DOHH2 (cell line): ENCODE results near the gene NOX5.

Experiments used
- H3F3A ChIP-seq: fragments of 200-600 bp; sonication (generic), shearing (Covaris generic); 2 replicates; pipeline ENCODE4 v1.6.0; 2016; ENCODE audit warnings: antibody characterized with exemption, mild to moderate bottlenecking; ENCODE audit not compliant: control insufficient read depth, insufficient read depth
- H3K27ac ChIP-seq: fragments of 200-600 bp; sonication (generic); 2 replicates; pipeline ENCODE4 v1.5.1; 2014; ENCODE audit warnings: low read depth, mild to moderate bottlenecking, low read length, moderate library complexity
- H3K27me3 ChIP-seq: fragments of 200-600 bp; sonication (generic); 2 replicates; pipeline ENCODE4 v1.6.1; 2014; ENCODE audit warnings: mild to moderate bottlenecking, low read length, mixed read lengths; ENCODE audit not compliant: control insufficient read depth
- H3K36me3 ChIP-seq: fragments of 200-600 bp; sonication (generic); 2 replicates; pipeline ENCODE4 v1.6.1; 2014; ENCODE audit warnings: mild to moderate bottlenecking, low read length, moderate library complexity, mixed read lengths; ENCODE audit not compliant: control insufficient read depth
- H3K4me1 ChIP-seq: fragments of 200-600 bp; sonication (generic); 2 replicates; pipeline ENCODE4 v1.6.1; 2014; ENCODE audit warnings: mild to moderate bottlenecking, low read length, mixed read lengths; ENCODE audit not compliant: control insufficient read depth
- H3K4me2 ChIP-seq: fragments of 200-600 bp; sonication (generic); 2 replicates; pipeline ENCODE4 v1.6.0; 2014; ENCODE audit warnings: mild to moderate bottlenecking, low read length, moderate library complexity
- H3K4me3 ChIP-seq: fragments of 200-600 bp; sonication (generic); 2 replicates; pipeline ENCODE4 v1.5.1; 2014; ENCODE audit warnings: mild to moderate bottlenecking, low read length, mixed read lengths
- H3K79me2 ChIP-seq: fragments of 200-600 bp; sonication (generic); 2 replicates; pipeline ENCODE4 v1.6.1; 2014; ENCODE audit warnings: mild to moderate bottlenecking, low read length, mixed read lengths; ENCODE audit not compliant: control insufficient read depth
- H3K9me2 ChIP-seq: fragments of 200-600 bp; sonication (generic); replicated peaks from 2 replicates; pipeline ENCODE4 v1.6.1; 2014; ENCODE audit warnings: mild to moderate bottlenecking, low read length, mixed read lengths; ENCODE audit not compliant: control insufficient read depth
- H3K9me3 ChIP-seq: fragments of 200-600 bp; sonication (generic); 2 replicates; pipeline ENCODE4 v1.6.1; 2014; ENCODE audit warnings: antibody characterized with exemption, low read length, mixed read lengths; ENCODE audit not compliant: control insufficient read depth, insufficient read depth
- H4K20me1 ChIP-seq: fragments of 200-600 bp; sonication (generic); 2 replicates; pipeline ENCODE4 v1.6.0; 2014; ENCODE audit warnings: low read depth, mild to moderate bottlenecking, antibody characterized with exemption, low read length, moderate library complexity; ENCODE audit not compliant: control insufficient read depth, insufficient read depth
- EZH2phosphoT487 ChIP-seq: fragments of 200-600 bp; sonication (generic); IDR thresholded peaks from 2 replicates; pipeline ENCODE4 v1.6.1; 2017; ENCODE audit warnings: borderline replicate concordance, mild to moderate bottlenecking, antibody characterized with exemption, low read length, moderate library complexity, mixed read lengths
- TF ChIP-seq, protein P1 (sequence below): fragments of 200-600 bp; sonication (generic); IDR thresholded peaks from one replicate; pipeline ENCODE4 v1.5.1; 2014; ENCODE audit warnings: antibody characterized with exemption, mild to moderate bottlenecking, low read depth, low read length; ENCODE audit not compliant: poor library complexity, severe bottlenecking

The NOX5 gene

DNA sequence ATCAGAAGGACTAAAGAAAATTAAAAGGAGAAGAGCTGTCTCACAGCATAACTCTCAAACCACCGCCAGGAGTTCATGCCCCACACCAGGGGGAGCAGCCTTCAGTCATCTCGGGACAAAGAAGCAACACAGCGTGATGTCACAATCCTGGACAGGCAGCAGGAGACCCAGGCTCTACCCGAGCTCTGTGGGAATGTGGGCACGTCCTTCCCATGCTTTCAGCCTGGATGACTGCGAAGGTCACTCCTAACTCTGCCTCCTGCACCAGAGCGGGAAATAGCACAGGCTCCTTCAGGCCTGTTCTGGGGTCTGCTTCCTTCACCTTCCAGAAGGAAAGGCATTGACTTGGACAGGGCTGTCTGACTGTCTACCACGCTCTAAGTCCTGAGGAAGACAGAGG is 31.3 kb downstream of the NOX5 start:
- TF ChIP-seq EZH2phosphoT487 = no peak
- TF ChIP-seq, protein P1, sequence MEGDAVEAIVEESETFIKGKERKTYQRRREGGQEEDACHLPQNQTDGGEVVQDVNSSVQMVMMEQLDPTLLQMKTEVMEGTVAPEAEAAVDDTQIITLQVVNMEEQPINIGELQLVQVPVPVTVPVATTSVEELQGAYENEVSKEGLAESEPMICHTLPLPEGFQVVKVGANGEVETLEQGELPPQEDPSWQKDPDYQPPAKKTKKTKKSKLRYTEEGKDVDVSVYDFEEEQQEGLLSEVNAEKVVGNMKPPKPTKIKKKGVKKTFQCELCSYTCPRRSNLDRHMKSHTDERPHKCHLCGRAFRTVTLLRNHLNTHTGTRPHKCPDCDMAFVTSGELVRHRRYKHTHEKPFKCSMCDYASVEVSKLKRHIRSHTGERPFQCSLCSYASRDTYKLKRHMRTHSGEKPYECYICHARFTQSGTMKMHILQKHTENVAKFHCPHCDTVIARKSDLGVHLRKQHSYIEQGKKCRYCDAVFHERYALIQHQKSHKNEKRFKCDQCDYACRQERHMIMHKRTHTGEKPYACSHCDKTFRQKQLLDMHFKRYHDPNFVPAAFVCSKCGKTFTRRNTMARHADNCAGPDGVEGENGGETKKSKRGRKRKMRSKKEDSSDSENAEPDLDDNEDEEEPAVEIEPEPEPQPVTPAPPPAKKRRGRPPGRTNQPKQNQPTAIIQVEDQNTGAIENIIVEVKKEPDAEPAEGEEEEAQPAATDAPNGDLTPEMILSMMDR = no peak
- Histone ChIP-seq H3K27ac (no peak overlapping the region), H3K27me3 (no peaks in the 10 kb centered on the region), H3K4me1 (peaks cover 4% of the 10 kb centered on the region; the same call in 1 of the 2 replicates), H3K4me3 (no peak overlapping the region), H4K20me1 (no peaks in the 10 kb centered on the region), H3K79me2 (no peaks in the 10 kb centered on the region), H3K9me3 (no peaks in the 10 kb centered on the region), H3K9me2 (no peaks in the 10 kb centered on the region), H3K36me3 (no peaks in the 10 kb centered on the region), H3F3A (no peaks in the 10 kb centered on the region), H3K4me2 (no peak overlapping the region)

DNA sequence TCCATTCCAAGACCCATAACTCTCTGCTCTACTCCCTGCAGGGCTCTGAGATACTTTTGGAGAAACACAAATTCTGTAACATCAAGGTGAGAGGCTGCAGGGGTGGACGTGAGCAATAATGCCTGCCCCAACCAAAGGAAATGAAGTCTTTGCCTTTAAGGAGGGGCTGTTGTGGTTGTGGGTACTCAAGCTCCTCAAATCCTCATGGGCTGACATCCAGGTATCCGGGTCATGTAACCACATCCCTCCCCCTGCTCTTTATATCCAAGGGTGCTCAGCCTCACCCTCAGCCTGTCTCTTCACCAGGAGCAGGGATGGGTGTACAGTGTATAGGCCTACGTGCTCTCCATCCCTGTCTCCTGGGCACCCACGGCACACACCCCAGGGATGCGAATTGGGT is 32.3 kb downstream of the NOX5 start:
- no peaks in the 10 kb centered on the region for H3K27me3 ChIP-seq
- H3K9me2 ChIP-seq = no peaks in the 10 kb centered on the region
- no peaks in the 10 kb centered on the region for H3K36me3 ChIP-seq
- peaks cover 4% of the 10 kb centered on the region; the same call in 1 of the 2 replicates for H3K4me1 ChIP-seq
- no peak overlapping the region for H3K4me2 ChIP-seq
- H3K27ac ChIP-seq = no peak overlapping the region
- no peaks in the 10 kb centered on the region for H4K20me1 ChIP-seq
- no peaks in the 10 kb centered on the region for H3K79me2 ChIP-seq
- no peaks in the 10 kb centered on the region for H3K9me3 ChIP-seq
- no peaks in the 10 kb centered on the region for H3F3A ChIP-seq
- no peak for TF ChIP-seq EZH2phosphoT487
- TF ChIP-seq, protein P1 = no peak
- H3K4me3 ChIP-seq = no peak overlapping the region

DNA sequence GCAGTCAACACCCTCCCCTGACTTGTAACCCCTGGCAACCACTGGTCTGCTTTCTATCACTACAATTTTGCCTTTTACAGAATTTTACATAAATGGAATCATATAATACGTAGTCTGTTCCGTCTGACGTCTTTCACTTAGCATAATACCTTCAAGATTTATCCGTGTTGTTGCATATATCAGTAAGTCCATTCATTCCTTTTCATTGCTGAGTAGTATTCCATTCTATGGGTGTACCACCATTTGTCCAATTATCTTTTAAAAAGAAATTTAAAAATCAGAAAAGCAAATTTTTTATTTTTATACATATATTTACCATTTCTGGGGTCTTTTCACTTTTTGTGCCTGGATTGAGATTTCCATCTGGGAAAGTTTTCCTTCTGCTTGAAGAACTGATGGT is 35.5 kb downstream of the NOX5 start:
- Histone ChIP-seq H3K4me1 (peaks cover 4% of the 10 kb centered on the region; the same call in 1 of the 2 replicates), H3K9me3 (no peaks in the 10 kb centered on the region), H4K20me1 (no peaks in the 10 kb centered on the region), H3K4me2 (no peak overlapping the region), H3K27ac (no peak overlapping the region), H3K79me2 (no peaks in the 10 kb centered on the region), H3K9me2 (no peaks in the 10 kb centered on the region), H3K4me3 (no peak overlapping the region), H3F3A (no peaks in the 10 kb centered on the region), H3K36me3 (no peaks in the 10 kb centered on the region), H3K27me3 (no peaks in the 10 kb centered on the region)
- no peak for TF ChIP-seq EZH2phosphoT487

DNA sequence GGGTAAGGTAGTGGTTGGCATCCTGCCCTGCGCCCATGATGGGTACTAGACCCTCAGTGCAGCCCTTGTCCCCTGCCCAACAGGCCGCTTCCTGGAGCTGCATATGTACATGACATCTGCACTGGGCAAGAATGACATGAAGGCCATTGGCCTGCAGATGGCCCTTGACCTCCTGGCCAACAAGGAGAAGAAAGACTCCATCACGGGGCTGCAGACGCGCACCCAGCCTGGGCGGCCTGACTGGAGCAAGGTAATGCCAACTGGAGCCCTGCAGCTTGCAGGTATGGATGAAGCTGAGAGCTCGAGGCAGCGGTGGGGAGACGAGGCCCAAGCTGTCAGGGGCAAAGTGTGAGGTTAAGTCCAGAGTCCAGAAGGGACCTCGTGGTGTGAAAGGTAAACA is 40.8 kb downstream of the NOX5 start:
- no peak overlapping the region for H3K4me2 ChIP-seq
- H3K27me3 ChIP-seq = no peaks in the 10 kb centered on the region
- H3K4me1 ChIP-seq = peaks cover 12% of the 10 kb centered on the region
- TF ChIP-seq EZH2phosphoT487 = no peak
- TF ChIP-seq, protein P1 = no peak
- H4K20me1 ChIP-seq = peaks cover 3% of the 10 kb centered on the region; the same call in 1 of the 2 replicates
- no peaks in the 10 kb centered on the region for H3K36me3 ChIP-seq
- no peaks in the 10 kb centered on the region for H3F3A ChIP-seq
- no peak overlapping the region for H3K27ac ChIP-seq
- H3K79me2 ChIP-seq = no peaks in the 10 kb centered on the region
- H3K9me2 ChIP-seq = no peaks in the 10 kb centered on the region
- no peaks in the 10 kb centered on the region for H3K9me3 ChIP-seq
- no peak overlapping the region for H3K4me3 ChIP-seq
